HUES6 (cell line): ENCODE measurements around the gene GTF3C1.

Experiments used
- H3K27ac ChIP-seq: 2 replicates; pipeline ENCODE4 v1.7.0; 2013; ENCODE audit warnings: low read depth, mild to moderate bottlenecking, low read length, inconsistent platforms
- H3K27me3 ChIP-seq: 2 replicates; pipeline ENCODE4 v1.6.1; 2013; ENCODE audit warnings: low read length; ENCODE audit not compliant: control insufficient read depth, insufficient read depth
- H3K36me3 ChIP-seq: 2 replicates; pipeline ENCODE4 v1.6.1; 2013; ENCODE audit warnings: low read length; ENCODE audit not compliant: control insufficient read depth, insufficient read depth
- H3K4me1 ChIP-seq: 2 replicates; pipeline ENCODE4 v1.6.1; 2013; ENCODE audit warnings: low read length; ENCODE audit not compliant: control insufficient read depth, insufficient read depth
- H3K4me3 ChIP-seq: 2 replicates; pipeline ENCODE4 v1.5.1; 2013; ENCODE audit warnings: low read depth, low read length
- H3K9ac ChIP-seq: one replicate; pipeline ENCODE4 v1.6.1; 2013; ENCODE audit warnings: mild to moderate bottlenecking, low read length
- H3K9me3 ChIP-seq: 2 replicates; pipeline ENCODE4 v1.6.1; 2013; ENCODE audit warnings: low read depth, low read length; ENCODE audit not compliant: control insufficient read depth, insufficient read depth

Gene GTF3C1

DNA sequence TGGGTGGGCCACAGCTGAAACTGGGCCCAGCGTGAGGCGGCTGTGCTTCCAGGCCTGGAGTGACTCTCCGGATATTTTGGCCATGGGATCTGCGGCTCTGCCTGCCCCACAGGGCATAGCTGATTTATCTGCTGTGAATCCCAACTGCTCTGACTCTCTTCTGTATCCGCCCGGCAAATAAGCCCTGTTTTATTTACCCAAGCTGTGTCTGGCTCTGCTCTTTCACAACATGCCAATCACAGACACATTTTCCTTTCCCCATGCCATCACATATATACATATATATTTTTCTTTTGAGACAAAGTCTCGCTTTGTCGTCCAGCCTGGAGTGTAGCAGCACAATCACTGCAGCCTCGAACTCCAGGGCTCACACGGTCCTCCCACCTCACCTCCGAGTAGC, 33.3 kb downstream of the GTF3C1 start:
- no peaks in the 10 kb centered on the region for H3K4me1 ChIP-seq
- H3K9me3 ChIP-seq = no peaks in the 10 kb centered on the region
- H3K36me3 ChIP-seq = peaks cover 72% of the 10 kb centered on the region
- H3K4me3 ChIP-seq = no peak overlapping the region
- no peak overlapping the region for H3K9ac ChIP-seq
- no peaks in the 10 kb centered on the region for H3K27me3 ChIP-seq
- H3K27ac ChIP-seq = no peak overlapping the region

DNA sequence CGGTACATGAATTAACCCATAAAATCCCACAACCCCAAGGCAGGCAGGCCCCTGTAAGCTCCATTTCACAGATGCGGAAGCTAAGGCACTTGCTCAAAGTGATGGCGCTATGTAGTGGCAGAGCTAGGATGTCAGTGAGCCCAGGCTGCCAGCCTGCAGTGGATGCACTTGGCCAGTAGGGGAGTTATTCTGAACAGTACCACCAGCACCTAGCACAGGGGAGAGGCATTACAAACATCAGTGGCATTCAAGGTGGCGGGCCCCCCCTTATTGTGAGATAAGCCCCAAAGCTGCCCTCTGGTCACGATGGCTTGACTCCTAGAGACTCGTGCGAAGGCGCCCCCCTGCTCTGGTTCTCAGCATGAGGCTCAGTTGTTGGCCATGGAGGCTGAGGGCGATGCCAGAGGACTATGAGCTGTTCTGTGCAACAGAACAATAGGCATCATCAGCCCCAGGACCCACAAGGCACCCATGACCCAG, 33.8 kb downstream of the GTF3C1 start:
- Histone ChIP-seq H3K9me3 (no peaks in the 10 kb centered on the region), H3K4me1 (no peaks in the 10 kb centered on the region), H3K27me3 (no peaks in the 10 kb centered on the region), H3K27ac (no peak overlapping the region), H3K4me3 (no peak overlapping the region), H3K9ac (no peak overlapping the region), H3K36me3 (peaks cover 73% of the 10 kb centered on the region)

DNA sequence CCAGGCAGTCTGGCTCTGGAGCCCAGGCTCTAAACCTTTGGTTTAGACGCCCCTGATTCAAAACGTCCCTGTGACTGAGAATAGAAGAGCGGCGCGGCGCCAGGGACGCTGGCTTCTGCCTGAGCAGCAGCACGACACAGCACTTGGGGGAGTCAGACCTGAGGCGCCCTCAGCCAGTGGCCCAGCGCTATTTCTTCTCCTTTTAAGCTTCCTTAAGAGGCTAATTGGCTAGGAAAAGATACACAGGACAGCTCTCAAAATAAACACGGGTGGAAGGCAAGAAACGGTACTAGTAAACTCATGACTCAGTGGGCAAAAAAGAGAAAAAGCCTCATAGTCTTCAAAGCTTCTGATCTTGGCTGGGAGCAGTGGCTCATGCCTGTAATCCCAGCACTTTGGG, 34.9 kb downstream of the GTF3C1 start:
- no peak overlapping the region for H3K27ac ChIP-seq
- H3K4me1 ChIP-seq = no peaks in the 10 kb centered on the region
- H3K9me3 ChIP-seq = no peaks in the 10 kb centered on the region
- no peak overlapping the region for H3K4me3 ChIP-seq
- H3K27me3 ChIP-seq = no peaks in the 10 kb centered on the region
- peaks cover 79% of the 10 kb centered on the region for H3K36me3 ChIP-seq
- H3K9ac ChIP-seq = no peak overlapping the region

DNA sequence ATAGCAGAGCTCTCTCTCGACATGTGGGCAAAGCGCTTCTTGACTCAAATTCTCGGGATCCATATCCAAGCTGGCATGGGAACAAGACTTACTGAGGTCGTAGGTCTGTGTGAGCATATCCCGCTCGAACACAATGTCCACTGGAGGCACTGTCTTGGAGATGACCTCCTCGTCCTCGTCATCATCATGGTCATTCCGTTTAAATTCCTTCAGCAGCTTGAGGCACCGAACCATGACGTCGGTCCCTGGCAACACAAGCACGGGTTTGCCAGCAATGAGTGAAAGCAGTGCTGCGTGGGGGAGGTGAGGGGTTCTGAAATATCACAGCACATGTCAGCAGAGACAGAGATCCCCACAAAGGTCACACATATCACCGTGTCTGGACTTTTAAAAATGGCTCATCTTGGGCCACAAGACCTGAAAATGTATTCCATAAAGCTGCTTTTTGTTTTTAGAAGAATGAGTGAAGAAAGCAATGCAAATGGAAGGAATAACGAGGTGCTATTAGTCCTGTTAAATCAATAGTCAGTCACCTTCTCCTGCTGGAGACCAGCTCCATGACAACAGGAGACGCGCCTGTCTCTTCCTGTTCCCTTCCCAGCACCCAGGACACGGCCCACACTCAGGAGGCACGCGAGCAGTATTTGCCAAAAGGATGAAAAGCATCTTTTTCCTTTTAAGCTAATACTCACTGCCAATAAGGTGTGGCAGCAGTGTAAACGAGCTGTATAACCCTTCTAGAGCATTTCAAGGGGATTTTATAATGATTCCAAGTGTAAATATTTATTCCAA, 37.9 kb downstream of the GTF3C1 start:
- peaks cover 79% of the 10 kb centered on the region for H3K36me3 ChIP-seq
- H3K27me3 ChIP-seq = no peaks in the 10 kb centered on the region
- H3K9ac ChIP-seq = no peak overlapping the region
- no peak overlapping the region for H3K4me3 ChIP-seq
- no peak overlapping the region for H3K27ac ChIP-seq
- no peaks in the 10 kb centered on the region for H3K9me3 ChIP-seq
- no peaks in the 10 kb centered on the region for H3K4me1 ChIP-seq

DNA sequence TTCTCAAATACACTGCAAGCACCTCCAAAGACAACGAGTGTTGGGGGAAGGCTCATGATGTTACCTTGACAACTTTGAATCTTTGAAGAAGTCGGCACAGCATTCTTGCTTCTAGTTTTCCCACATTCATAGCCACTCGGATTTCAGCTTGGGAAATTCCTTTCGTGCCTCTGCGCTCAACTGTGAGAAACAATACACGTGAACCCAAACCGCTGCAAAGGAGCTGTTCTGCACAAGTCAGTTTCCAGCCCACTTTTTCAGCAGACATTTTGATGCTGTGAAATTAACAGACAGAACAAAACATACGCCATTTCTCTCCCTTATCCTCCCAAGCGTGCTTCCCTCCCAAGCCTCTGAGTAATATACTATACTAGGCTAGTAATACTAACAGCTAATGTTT, 41.2 kb downstream of the GTF3C1 start:
- no peaks in the 10 kb centered on the region for H3K9me3 ChIP-seq
- H3K4me3 ChIP-seq = no peak overlapping the region
- no peaks in the 10 kb centered on the region for H3K27me3 ChIP-seq
- no peak overlapping the region for H3K27ac ChIP-seq
- H3K9ac ChIP-seq = no peak overlapping the region
- H3K36me3 ChIP-seq = peaks cover 97% of the 10 kb centered on the region
- no peaks in the 10 kb centered on the region for H3K4me1 ChIP-seq

DNA sequence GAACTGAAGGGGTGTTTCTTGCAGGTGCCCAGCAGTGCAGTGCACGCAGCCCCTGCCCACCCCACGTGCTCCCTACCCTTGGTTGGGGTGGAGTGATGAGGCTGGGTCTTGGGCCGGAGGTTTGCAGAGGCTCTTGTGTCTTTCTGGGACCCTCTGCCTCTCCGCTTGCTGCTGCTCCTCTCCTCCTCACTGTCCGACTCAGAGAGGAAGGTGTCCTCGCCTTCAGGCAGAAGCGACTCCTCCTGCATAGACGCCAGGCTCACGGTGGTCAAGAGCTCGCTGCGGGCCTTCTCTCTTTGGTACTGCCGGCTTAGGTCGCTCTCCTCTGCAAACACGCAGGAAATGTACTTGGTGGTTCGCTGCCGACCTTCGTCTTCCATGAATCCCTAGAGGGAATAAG, 42.9 kb downstream of the GTF3C1 start:
- no peak overlapping the region for H3K4me3 ChIP-seq
- no peaks in the 10 kb centered on the region for H3K9me3 ChIP-seq
- no peak overlapping the region for H3K27ac ChIP-seq
- peaks cover 98% of the 10 kb centered on the region for H3K36me3 ChIP-seq
- no peak overlapping the region for H3K9ac ChIP-seq
- no peaks in the 10 kb centered on the region for H3K4me1 ChIP-seq
- H3K27me3 ChIP-seq = no peaks in the 10 kb centered on the region

DNA sequence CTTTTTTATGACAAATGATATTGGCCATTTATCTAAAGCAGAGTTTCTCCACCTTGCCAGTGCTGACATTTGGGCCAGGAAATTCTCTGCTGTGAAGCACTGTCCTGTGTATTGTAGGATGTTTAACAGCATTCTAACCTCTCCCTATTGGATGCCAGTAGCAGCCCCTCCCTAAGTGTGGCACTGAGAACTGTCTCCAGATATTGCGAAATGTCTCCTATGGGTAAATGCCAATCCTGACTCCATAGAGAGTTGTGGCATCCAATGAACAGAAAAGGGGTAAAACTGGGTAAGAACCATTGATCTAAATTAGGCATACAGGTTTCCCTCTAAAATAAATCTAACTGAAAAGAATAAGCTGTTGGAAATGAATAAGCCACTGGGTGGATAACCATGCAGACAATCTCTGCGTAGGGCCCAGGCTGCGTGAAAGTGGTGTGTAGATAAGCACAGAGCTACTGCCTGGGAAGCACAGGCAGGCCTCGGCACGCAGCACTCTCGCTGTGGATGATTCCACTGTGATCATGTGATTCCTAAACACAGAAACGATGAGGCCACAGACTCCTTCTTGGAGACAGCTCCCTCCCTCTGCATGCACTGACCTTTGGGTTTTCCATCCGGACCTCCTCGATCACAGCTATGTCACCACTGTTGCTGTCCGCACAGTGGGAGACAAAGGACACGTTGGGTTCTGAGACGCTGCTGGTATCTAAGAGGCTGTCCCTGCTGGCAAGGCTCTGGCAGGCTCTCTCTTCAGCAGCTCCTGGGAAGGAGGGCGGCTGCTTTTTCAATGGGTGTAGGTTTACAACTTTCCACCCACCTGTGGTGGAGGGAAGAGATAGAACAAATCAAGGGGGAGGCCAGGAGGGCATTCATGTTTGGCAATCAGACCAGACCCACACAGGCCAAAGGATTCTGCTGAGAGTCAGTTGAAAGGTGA, 44.1 kb downstream of the GTF3C1 start:
- H3K9me3 ChIP-seq = no peaks in the 10 kb centered on the region
- no peak overlapping the region for H3K4me3 ChIP-seq
- H3K27ac ChIP-seq = no peak overlapping the region
- no peaks in the 10 kb centered on the region for H3K27me3 ChIP-seq
- no peaks in the 10 kb centered on the region for H3K4me1 ChIP-seq
- peaks cover 98% of the 10 kb centered on the region for H3K36me3 ChIP-seq
- H3K9ac ChIP-seq = no peak overlapping the region

DNA sequence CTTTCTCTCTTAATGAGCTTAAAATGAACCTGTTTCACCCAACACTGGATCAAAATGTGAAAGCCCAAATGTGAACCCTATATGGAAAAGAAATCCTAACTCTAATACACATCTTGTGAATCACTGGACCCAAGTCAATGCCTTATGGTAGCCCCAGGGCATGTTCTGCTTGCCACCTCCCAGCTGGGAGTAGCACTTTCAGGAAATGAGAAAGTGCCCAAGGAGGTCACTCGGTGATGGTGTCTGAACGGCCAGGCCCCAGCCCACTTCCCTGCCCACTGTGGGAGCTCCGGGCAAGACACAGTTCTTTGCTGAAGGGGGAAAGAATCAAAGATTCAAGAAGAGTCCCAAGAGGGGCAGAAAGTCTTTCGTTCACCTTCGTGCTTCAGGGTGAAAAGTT, 46.1 kb downstream of the GTF3C1 start:
- Histone ChIP-seq H3K4me1 (no peaks in the 10 kb centered on the region), H3K27ac (no peak overlapping the region), H3K36me3 (peaks cover 99% of the 10 kb centered on the region), H3K9ac (no peak overlapping the region), H3K9me3 (no peaks in the 10 kb centered on the region), H3K27me3 (no peaks in the 10 kb centered on the region), H3K4me3 (no peak overlapping the region)

DNA sequence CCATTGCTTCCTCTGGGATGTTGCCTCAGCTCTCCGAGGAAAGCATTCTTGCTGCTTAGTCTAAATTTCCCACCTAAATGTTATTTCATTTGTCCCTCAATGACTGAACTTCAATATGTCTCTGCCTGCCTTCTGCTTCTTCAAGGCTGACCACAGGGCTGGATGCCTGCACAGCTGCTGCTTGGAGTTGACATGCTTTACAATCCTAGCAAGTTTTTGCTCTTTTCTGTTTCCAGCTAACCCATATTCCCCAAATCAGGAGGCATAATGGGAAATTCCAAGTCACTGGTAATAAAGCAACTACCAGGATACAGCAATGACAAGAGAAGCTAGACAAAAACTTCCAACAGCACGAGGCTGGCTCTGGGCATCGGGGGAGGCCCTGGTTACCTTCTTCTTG, 48.9 kb downstream of the GTF3C1 start:
- Histone ChIP-seq H3K36me3 (peaks cover 99% of the 10 kb centered on the region), H3K4me1 (no peaks in the 10 kb centered on the region), H3K4me3 (no peak overlapping the region), H3K27me3 (no peaks in the 10 kb centered on the region), H3K9ac (no peak overlapping the region), H3K27ac (no peak overlapping the region), H3K9me3 (no peaks in the 10 kb centered on the region)

DNA sequence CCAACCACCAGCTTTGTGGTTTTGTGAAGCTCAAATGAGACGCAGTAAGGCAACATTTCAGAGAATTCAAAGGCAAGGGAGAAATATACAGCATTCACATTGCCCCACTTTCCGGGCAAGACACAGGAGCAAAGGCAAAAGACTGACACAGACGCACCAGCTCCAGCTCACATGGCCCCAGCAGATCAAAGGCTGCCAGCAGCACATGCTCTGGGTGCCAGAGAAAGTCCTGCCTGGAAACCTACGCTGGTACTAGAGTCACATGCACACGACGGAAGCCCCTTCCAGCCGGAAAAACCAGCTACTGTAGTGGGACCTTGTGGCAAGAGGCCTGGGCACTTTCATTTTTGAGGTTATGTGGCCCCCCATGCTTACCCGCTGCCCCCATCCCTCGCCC, 50.1 kb downstream of the GTF3C1 start:
- H3K4me1 ChIP-seq = no peaks in the 10 kb centered on the region
- H3K27ac ChIP-seq = no peak overlapping the region
- H3K27me3 ChIP-seq = no peaks in the 10 kb centered on the region
- H3K9me3 ChIP-seq = no peaks in the 10 kb centered on the region
- no peak overlapping the region for H3K9ac ChIP-seq
- peaks cover 99% of the 10 kb centered on the region for H3K36me3 ChIP-seq
- no peak overlapping the region for H3K4me3 ChIP-seq
